Breast epithelium (tissue), 4 donors: Measurements from ENCODE around the gene RASGRP1. TPM values are rescaled to one million over a fixed set of nuclear protein-coding genes. Genes with fewer than 3 reads are reported as not detected.
A peak's percentile ranks its signal among the peaks of the same experiment; 100 is the strongest.

ENCODE experiments used
- DNase-seq, 2 donors: peaks; one replicate each; pipeline ENCODE4 v3.0.0-alpha.2; 2019; ENCODE audit warnings: low spot score in 2 of 2
- H3K27ac ChIP-seq, 2 donors: fragments of 200-600 bp; sonication (generic) in 1 of 2; one replicate each; pipeline ENCODE4 v1.5.1; 2016 to 2019; ENCODE audit warnings: mild to moderate bottlenecking in 1 of 2
- H3K27me3 ChIP-seq, 2 donors: fragments of 200-600 bp; sonication (generic) in 1 of 2; one replicate each; pipeline versions ENCODE4 v1.5.1 to v1.6.0; 2017 to 2019; ENCODE audit warnings: control low read depth in 1 of 2, mild to moderate bottlenecking in 1 of 2
- H3K36me3 ChIP-seq: fragments of 200-600 bp; one replicate; pipeline ENCODE4 v1.5.1; 2019
- H3K4me1 ChIP-seq, 2 donors: fragments of 200-600 bp; sonication (generic); one replicate each; pipeline ENCODE4 v1.5.1; 2016 to 2019; ENCODE audit warnings: control low read depth in 1 of 2
- H3K4me3 ChIP-seq, 3 donors: fragments of 200-600 bp; sonication (generic); 1 replicate in 2 of 3; 2 replicates in 1 of 3; pipeline ENCODE4 v1.5.1; 2016 to 2019; ENCODE audit warnings: mild to moderate bottlenecking in 3 of 3, moderate library complexity in 2 of 3
- H3K9me3 ChIP-seq, 2 donors: fragments of 200-600 bp; sonication (generic) in 1 of 2; one replicate each; pipeline ENCODE4 v1.5.1; 2016 to 2019; ENCODE audit warnings: control low read depth in 1 of 2
- POLR2A ChIP-seq: fragments of 450-650 bp; IDR thresholded peaks from one replicate; pipeline ENCODE4 v1.6.1; 2016; ENCODE audit warnings: antibody characterized with exemption, mild to moderate bottlenecking, moderate library complexity
- POLR2AphosphoS5 ChIP-seq, 3 donors: sonication (generic); formaldehyde crosslinking; IDR thresholded peaks; one replicate each; pipeline ENCODE4 v1.6.1; 2017; ENCODE audit warnings: antibody characterized with exemption in 3 of 3
- intact Hi-C: fragments of 100-400 bp; cut with DNase I; formaldehyde crosslinking; loops from one replicate; pipeline ENCODE4 v1.15.1; 2023; ENCODE audit warnings: low total_unique reads
- total RNA-seq, 3 donors: library from RNA; depleted of rRNA; stranded (reverse); fragments of >200 nt; gene quantifications; one replicate each; pipeline ENCODE4 v1.1.0, GENCODE V29; 2016
- TF ChIP-seq, protein P1 (sequence below), 3 donors: fragments of 450-650 bp; IDR thresholded peaks; one replicate each; pipeline ENCODE4 v1.5.1; 2016 to 2017; ENCODE audit warnings: antibody characterized with exemption in 3 of 3, mild to moderate bottlenecking in 3 of 3, moderate library complexity in 3 of 3

Gene RASGRP1
- total RNA-seq, result 1 to 10 TPM in 2 of 3 donors, under 1 TPM in 1; 0.96 to 4.8 (median 1.3) TPM

DNA sequence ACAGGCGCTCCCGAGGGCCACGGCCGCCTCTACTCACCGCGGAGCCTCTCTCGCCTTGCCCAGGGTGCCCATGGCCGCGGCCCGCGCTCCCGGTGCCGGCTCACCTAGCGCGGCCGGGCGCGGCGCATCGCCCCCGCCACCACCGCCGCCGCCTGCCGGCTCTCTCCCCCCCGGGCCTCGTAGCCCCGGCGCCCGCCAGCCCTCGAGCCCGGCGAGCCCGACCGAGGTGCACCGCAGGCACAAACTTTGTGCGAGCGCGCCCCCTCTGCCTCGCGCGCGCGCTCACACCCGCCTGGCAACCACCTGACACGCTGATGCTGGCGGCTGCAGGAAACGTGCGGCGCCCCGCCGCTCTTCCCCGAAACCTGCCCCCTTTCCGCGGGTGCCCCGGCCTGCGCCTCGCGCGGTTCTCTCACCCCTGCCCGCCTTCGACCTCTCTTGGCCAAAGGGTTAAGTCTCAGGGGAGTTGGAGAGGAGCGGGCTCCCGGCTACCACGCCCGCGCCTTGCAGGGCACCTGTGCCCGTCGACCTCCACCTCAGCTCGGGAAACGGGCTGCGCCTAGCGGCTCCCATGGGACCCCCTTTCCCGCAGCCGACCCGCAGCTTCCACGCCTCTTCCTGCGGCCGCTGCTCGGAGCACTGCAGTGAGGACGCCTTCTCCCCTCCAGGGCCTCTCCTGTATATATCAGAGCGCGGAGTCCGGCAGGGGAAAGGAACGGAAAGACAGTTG, at the start of gene RASGRP1:
RASGRP1 (minus strand) TSS at position 258 of the 730 bp plus-strand sequence; CDS start at position 72, 186 bp downstream.
- DNase-seq, result peak in 1 of 2 donors; percentile 21
- no peaks in the 10 kb centered on the region for H3K27me3 ChIP-seq
- TF ChIP-seq POLR2A (no peak), POLR2AphosphoS5 (IDR thresholded peaks at IDR 0.05) (no peak)
- no peaks in the 10 kb centered on the region for H3K9me3 ChIP-seq
- intact Hi-C loops, result no loop called here
- H3K4me1 ChIP-seq, result no peaks in the 10 kb centered on the region
- no peaks in the 10 kb centered on the region for H3K36me3 ChIP-seq
- peak within 1 kb of the TSS in 1 of 2 donors; percentile 29 for H3K27ac ChIP-seq
- peak within 1 kb of the TSS; percentile 51 to 69 (median 66) for H3K4me3 ChIP-seq

GRCh38 chr15:38613085-38613484, 48.5 kb upstream of the RASGRP1 start:
- Histone ChIP-seq H3K4me1 (no peaks in the 10 kb centered on the region), H3K27ac (no peak overlapping the region), H3K27me3 (no peaks in the 10 kb centered on the region), H3K36me3 (no peaks in the 10 kb centered on the region), H3K9me3 (no peaks in the 10 kb centered on the region), H3K4me3 (no peak overlapping the region)
- intact Hi-C loops, result no loop called here
- no peak for DNase-seq
- TF ChIP-seq, protein P1, sequence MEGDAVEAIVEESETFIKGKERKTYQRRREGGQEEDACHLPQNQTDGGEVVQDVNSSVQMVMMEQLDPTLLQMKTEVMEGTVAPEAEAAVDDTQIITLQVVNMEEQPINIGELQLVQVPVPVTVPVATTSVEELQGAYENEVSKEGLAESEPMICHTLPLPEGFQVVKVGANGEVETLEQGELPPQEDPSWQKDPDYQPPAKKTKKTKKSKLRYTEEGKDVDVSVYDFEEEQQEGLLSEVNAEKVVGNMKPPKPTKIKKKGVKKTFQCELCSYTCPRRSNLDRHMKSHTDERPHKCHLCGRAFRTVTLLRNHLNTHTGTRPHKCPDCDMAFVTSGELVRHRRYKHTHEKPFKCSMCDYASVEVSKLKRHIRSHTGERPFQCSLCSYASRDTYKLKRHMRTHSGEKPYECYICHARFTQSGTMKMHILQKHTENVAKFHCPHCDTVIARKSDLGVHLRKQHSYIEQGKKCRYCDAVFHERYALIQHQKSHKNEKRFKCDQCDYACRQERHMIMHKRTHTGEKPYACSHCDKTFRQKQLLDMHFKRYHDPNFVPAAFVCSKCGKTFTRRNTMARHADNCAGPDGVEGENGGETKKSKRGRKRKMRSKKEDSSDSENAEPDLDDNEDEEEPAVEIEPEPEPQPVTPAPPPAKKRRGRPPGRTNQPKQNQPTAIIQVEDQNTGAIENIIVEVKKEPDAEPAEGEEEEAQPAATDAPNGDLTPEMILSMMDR (IDR thresholded peaks at IDR 0.05), result no peak
- no peak for TF ChIP-seq POLR2A
- TF ChIP-seq POLR2AphosphoS5 (IDR thresholded peaks at IDR 0.05), result no peak

DNA sequence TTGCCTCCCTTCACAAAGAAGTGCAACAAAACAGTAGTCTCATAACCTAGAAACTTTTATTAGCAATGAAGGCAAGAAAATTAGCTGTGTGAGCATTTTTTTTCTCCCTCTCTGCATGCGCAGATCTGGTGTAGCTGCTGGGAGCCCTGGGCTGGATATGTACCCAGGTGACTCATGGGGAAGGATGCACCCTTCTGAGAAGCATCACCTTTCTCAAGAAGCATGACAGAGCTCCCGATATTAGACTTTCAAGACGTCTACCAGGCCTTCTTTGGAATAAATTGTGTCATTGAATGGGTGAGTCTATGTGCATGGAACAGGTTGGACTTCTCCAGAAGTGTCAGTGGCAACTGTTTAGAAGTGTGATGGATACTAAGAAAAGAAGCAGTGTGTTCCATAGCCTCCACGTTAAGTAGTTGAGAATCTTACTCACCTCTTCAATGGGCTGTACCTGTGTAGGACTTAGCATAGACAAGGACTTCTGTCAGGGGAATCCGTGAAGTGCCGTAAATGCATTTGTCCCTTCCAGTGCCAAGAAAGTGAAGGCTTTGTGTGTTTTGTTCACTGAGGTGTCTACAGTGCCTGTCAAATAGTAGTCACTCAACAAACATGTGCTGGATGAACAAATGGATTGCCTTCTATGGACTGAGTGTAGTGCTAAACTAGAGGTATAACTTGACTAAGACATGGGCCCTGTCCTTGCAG, 47.7 kb upstream of the RASGRP1 start:
- no peak for TF ChIP-seq POLR2AphosphoS5 (IDR thresholded peaks at IDR 0.05)
- TF ChIP-seq, protein P1 (IDR thresholded peaks at IDR 0.05), result no peak
- no peak for TF ChIP-seq POLR2A

DNA sequence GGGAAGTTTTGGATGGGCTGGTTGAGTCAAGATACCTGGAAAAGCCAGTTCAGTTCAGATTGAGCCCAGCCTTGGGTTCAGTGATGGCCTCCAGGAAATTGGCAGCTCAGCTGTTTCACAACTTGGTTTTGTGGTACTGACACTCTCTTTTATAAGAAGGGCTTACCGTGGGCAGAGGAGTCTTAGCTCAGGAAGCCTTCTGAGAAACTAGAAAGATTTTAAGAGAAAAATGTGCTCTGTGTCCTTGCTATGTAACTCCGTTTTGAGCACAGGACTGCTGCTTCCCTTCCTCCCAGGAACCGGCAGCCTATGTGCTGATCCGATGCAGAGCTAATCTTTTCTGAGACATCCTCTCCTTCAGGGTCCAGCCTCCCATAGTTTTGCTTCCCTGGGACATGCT, 46.6 kb upstream of the RASGRP1 start:
- no peaks in the 10 kb centered on the region for H3K27me3 ChIP-seq

More for the DNA sequence above, 47.7 kb upstream of the RASGRP1 start:
- Histone ChIP-seq H3K9me3 (no peaks in the 10 kb centered on the region), H3K4me1 (no peaks in the 10 kb centered on the region), H3K27me3 (no peaks in the 10 kb centered on the region), H3K27ac (no peak overlapping the region), H3K4me3 (no peak overlapping the region), H3K36me3 (no peaks in the 10 kb centered on the region)
- no peak for DNase-seq
- intact Hi-C loops, result no loop called here

DNA sequence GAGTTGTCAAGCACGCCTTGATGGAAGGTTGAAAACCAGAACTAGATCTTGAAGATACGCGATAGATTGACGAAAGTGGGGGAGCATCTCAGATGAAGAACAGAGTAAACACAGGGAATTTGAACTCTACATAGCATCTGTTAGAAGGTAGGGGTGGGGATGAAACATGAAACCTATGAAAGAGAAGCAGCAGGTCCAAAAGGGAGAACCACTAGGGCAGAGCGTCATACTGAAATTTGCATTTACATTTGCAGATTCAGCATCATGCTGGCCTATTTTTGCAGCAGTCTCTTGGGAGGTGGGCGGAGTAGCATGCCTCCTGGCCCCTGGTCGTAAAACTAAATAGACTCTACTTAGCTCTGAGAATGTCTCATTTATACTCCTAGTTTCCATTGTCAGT, 46.1 kb upstream of the RASGRP1 start:
- DNase-seq, result no peak
- Histone ChIP-seq H3K27ac (no peak overlapping the region), H3K4me3 (no peak overlapping the region), H3K4me1 (no peaks in the 10 kb centered on the region), H3K27me3 (no peaks in the 10 kb centered on the region), H3K9me3 (no peaks in the 10 kb centered on the region), H3K36me3 (no peaks in the 10 kb centered on the region)
- intact Hi-C loops, result no loop called here
- no peak for TF ChIP-seq POLR2A
- no peak for TF ChIP-seq POLR2AphosphoS5 (IDR thresholded peaks at IDR 0.05)
- TF ChIP-seq, protein P1 (IDR thresholded peaks at IDR 0.05), result no peak

More for the DNA sequence above, 46.6 kb upstream of the RASGRP1 start:
- Histone ChIP-seq H3K27ac (no peak overlapping the region), H3K4me1 (no peaks in the 10 kb centered on the region), H3K36me3 (no peaks in the 10 kb centered on the region), H3K9me3 (no peaks in the 10 kb centered on the region), H3K4me3 (no peak overlapping the region)
- TF ChIP-seq, protein P1 (IDR thresholded peaks at IDR 0.05), result no peak
- no peak for TF ChIP-seq POLR2A
- intact Hi-C loops, result no loop called here
- DNase-seq, result no peak
